Measurements from ENCODE around the gene MOB1B.

The MOB1B gene

GRCh38 chr4:70935038-70935695 is 33.0 kb downstream of the MOB1B start:
- H3K4me3 ChIP-seq (ENCODE audit: control insufficient read depth, low read depth, low read length): no peak overlapping the region
- no peak for TF ChIP-seq CTCF (IDR thresholded peaks at IDR 0.05; ENCODE audit: control insufficient read depth, insufficient read depth, low read depth, low read length, missing control alignments)
- DNase-seq (ENCODE audit: low read depth): no peak

GRCh38 chr4:70936200-70936787 is 34.1 kb downstream of the MOB1B start:
- DNase-seq (ENCODE audit: low read depth): no peak
- no peak for TF ChIP-seq CTCF (IDR thresholded peaks at IDR 0.05; ENCODE audit: control insufficient read depth, insufficient read depth, low read depth, low read length, missing control alignments)
- no peak overlapping the region for H3K4me3 ChIP-seq (ENCODE audit: control insufficient read depth, low read depth, low read length)

GRCh38 chr4:70938086-70938485 is 35.9 kb downstream of the MOB1B start:
- TF ChIP-seq CTCF (IDR thresholded peaks at IDR 0.05; ENCODE audit: control insufficient read depth, insufficient read depth, low read depth, low read length, missing control alignments): no peak
- no peak for DNase-seq (ENCODE audit: low read depth)
- no peak overlapping the region for H3K4me3 ChIP-seq (ENCODE audit: control insufficient read depth, low read depth, low read length)

- DNase-seq (ENCODE audit: low read depth): no peak
- no peak for TF ChIP-seq CTCF (IDR thresholded peaks at IDR 0.05; ENCODE audit: control insufficient read depth, insufficient read depth, low read depth, low read length, missing control alignments)
- no peak overlapping the region for H3K4me3 ChIP-seq (ENCODE audit: control insufficient read depth, low read depth, low read length)
Measured at GRCh38 chr4:70940134-70940533, 38.0 kb downstream of the MOB1B start.

- TF ChIP-seq CTCF (IDR thresholded peaks at IDR 0.05; ENCODE audit: control insufficient read depth, insufficient read depth, low read depth, low read length, missing control alignments): no peak
- no peak for DNase-seq (ENCODE audit: low read depth)
- H3K4me3 ChIP-seq (ENCODE audit: control insufficient read depth, low read depth, low read length): no peak overlapping the region
Measured at GRCh38 chr4:70943114-70943513, 40.9 kb downstream of the MOB1B start.

GRCh38 chr4:70945046-70945445 is 42.9 kb downstream of the MOB1B start:
- DNase-seq (ENCODE audit: low read depth): no peak
- no peak overlapping the region for H3K4me3 ChIP-seq (ENCODE audit: control insufficient read depth, low read depth, low read length)
- no peak for TF ChIP-seq CTCF (IDR thresholded peaks at IDR 0.05; ENCODE audit: control insufficient read depth, insufficient read depth, low read depth, low read length, missing control alignments)

Data from AG09309 (cell line).